Astrocyte (in vitro differentiated cells and primary cell): ENCODE results near the gene PAXIP1.
"Not testable (repeated sequence)": the region's sequence is repeated elsewhere in the genome, so short reads cannot be mapped to it uniquely, and the experiment has no call there.

Experiments
- EZH2 ChIP-seq: IDR thresholded peaks from 2 replicates; pipeline ENCODE4 v1.6.1; 2012; ENCODE audit warnings: mild to moderate bottlenecking, low read length, inconsistent platforms; ENCODE audit not compliant: insufficient read depth
- TF ChIP-seq, protein P1 (sequence below): IDR thresholded peaks from 2 replicates; pipeline ENCODE4 v1.5.1; 2011; ENCODE audit warnings: low read depth, mild to moderate bottlenecking, inconsistent platforms, low read length, moderate library complexity; ENCODE audit not compliant: insufficient read depth

DNA sequence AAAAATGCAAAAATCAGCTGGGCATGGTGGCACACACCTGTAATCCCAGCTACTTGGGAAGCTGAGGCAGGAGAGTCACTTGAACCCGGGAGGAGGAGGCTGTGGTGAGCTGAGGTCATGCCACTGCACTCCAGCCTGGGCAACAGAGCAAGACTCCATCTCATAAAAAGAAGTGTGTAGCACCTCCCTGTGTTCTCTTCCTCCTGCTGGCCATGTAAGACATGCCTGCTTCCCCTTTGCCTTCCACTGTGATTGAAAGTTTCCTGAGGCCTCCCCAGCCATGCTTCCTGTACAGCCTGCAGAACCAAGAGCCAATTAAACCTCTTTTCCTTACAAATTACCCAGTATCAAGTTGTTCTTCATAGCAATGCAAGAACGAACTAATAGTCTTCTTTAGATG, 80.5 kb downstream of the PAXIP1 start:
- TF ChIP-seq, protein P1, sequence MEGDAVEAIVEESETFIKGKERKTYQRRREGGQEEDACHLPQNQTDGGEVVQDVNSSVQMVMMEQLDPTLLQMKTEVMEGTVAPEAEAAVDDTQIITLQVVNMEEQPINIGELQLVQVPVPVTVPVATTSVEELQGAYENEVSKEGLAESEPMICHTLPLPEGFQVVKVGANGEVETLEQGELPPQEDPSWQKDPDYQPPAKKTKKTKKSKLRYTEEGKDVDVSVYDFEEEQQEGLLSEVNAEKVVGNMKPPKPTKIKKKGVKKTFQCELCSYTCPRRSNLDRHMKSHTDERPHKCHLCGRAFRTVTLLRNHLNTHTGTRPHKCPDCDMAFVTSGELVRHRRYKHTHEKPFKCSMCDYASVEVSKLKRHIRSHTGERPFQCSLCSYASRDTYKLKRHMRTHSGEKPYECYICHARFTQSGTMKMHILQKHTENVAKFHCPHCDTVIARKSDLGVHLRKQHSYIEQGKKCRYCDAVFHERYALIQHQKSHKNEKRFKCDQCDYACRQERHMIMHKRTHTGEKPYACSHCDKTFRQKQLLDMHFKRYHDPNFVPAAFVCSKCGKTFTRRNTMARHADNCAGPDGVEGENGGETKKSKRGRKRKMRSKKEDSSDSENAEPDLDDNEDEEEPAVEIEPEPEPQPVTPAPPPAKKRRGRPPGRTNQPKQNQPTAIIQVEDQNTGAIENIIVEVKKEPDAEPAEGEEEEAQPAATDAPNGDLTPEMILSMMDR: not testable (repeated sequence)
- not testable (repeated sequence) for TF ChIP-seq EZH2
